GM23338 (cell line): Measurements from ENCODE around the gene CD40. TPM values are rescaled to one million over a fixed set of nuclear protein-coding genes. Genes with fewer than 3 reads are reported as not detected.

Experiments used
- ATAC-seq: fragments of 200-7000 bp; cut with Tn5 transposase; 3 replicates; pipeline ENCODE4 v1.9.1; 2020
- DNase-seq: peaks from one replicate; pipeline ENCODE4 v3.0.0-alpha.2; 2015; ENCODE audit warnings: low spot score
- H2AFZ ChIP-seq: fragments of 200-600 bp; sonication (generic); 2 replicates; pipeline ENCODE4 v1.8.0; 2016; ENCODE audit warnings: antibody characterized with exemption, mild to moderate bottlenecking, moderate library complexity
- H3F3A ChIP-seq: fragments of 200-600 bp; sonication (generic); replicated peaks from 2 replicates; pipeline ENCODE4 v1.8.0; 2017; ENCODE audit warnings: antibody characterized with exemption, mixed run types, low read depth
- H3K27ac ChIP-seq: fragments of 200-600 bp; sonication (generic); 2 replicates; pipeline ENCODE4 v1.6.1; 2016; ENCODE audit warnings: low read depth
- H3K27me3 ChIP-seq: fragments of 200-600 bp; sonication (generic); 2 replicates; pipeline ENCODE4 v1.8.0; 2016; ENCODE audit warnings: mild to moderate bottlenecking, mixed run types, moderate library complexity; ENCODE audit not compliant: insufficient read depth
- H3K36me3 ChIP-seq: fragments of 200-600 bp; sonication (generic); 2 replicates; pipeline ENCODE4 v1.8.0; 2016; ENCODE audit warnings: mild to moderate bottlenecking; ENCODE audit not compliant: insufficient read depth
- H3K4me1 ChIP-seq: fragments of 200-600 bp; sonication (generic); 2 replicates; pipeline ENCODE4 v1.8.0; 2016; ENCODE audit warnings: mild to moderate bottlenecking, moderate library complexity; ENCODE audit not compliant: insufficient read depth
- H3K4me2 ChIP-seq: fragments of 200-600 bp; sonication (generic); 2 replicates; pipeline ENCODE4 v1.7.1; 2017; ENCODE audit warnings: mixed run types
- H3K4me3 ChIP-seq: fragments of 200-600 bp; sonication (generic); 2 replicates; pipeline ENCODE4 v1.6.1; 2016; ENCODE audit warnings: mixed run types
- H3K79me2 ChIP-seq: fragments of 200-600 bp; sonication (generic); replicated peaks from 2 replicates; pipeline ENCODE4 v1.8.0; 2017; ENCODE audit warnings: mild to moderate bottlenecking; ENCODE audit not compliant: insufficient read depth
- H3K9me2 ChIP-seq: fragments of 200-600 bp; sonication (generic); 2 replicates; pipeline ENCODE4 v1.8.0; 2017; ENCODE audit not compliant: insufficient read depth
- H4K20me1 ChIP-seq: fragments of 200-600 bp; sonication (generic); replicated peaks from 2 replicates; pipeline ENCODE4 v1.8.0; 2017; ENCODE audit warnings: mild to moderate bottlenecking; ENCODE audit not compliant: insufficient read depth
- H3K27ac Mint-ChIP-seq: 2 replicates; pipeline ENCODE4 v1.8.0; 2020; ENCODE audit warnings: inconsistent platforms, mild to moderate bottlenecking, moderate library complexity, mixed read lengths
- H3K27me3 Mint-ChIP-seq: 3 replicates; pipeline ENCODE4 v1.8.0; 2022; ENCODE audit warnings: low read depth, mild to moderate bottlenecking, moderate library complexity, mixed read lengths, inconsistent platforms; ENCODE audit not compliant: insufficient read depth, poor library complexity
- H3K36me3 Mint-ChIP-seq: 3 replicates; pipeline ENCODE4 v1.8.0; 2021; ENCODE audit warnings: low read depth, mild to moderate bottlenecking, inconsistent platforms, moderate library complexity, mixed read lengths
- H3K4me1 Mint-ChIP-seq: 3 replicates; pipeline ENCODE4 v1.8.0; 2020; ENCODE audit warnings: mild to moderate bottlenecking, inconsistent platforms, mixed read lengths
- H3K4me3 Mint-ChIP-seq: 3 replicates; pipeline ENCODE4 v1.8.0; 2021; ENCODE audit warnings: moderate library complexity, mild to moderate bottlenecking, inconsistent platforms, mixed read lengths
- H3K9me3 Mint-ChIP-seq: 3 replicates; pipeline ENCODE4 v1.8.0; 2020; ENCODE audit warnings: moderate library complexity, mild to moderate bottlenecking, inconsistent platforms, mixed read lengths
- CREB1 ChIP-seq: fragments of 250-450 bp; sonication (Bioruptor Pico); IDR thresholded peaks from 2 replicates; pipeline ENCODE4 v1.5.0; 2020; ENCODE audit warnings: low read depth, mild to moderate bottlenecking, moderate library complexity
- EZH2 ChIP-seq: fragments of 200-600 bp; sonication (generic); IDR thresholded peaks from one replicate; pipeline ENCODE4 v1.8.0; 2017; ENCODE audit warnings: antibody characterized with exemption, mild to moderate bottlenecking, low read depth; ENCODE audit not compliant: unreplicated experiment
- EZH2phosphoT487 ChIP-seq: fragments of 200-600 bp; sonication (generic); IDR thresholded peaks from one replicate; pipeline ENCODE4 v1.8.1; 2018; ENCODE audit warnings: antibody characterized with exemption; ENCODE audit not compliant: unreplicated experiment
- JUNB ChIP-seq: IDR thresholded peaks from one replicate; pipeline ENCODE4 v1.6.1; 2016; ENCODE audit warnings: antibody characterized with exemption; ENCODE audit not compliant: unreplicated experiment
- NANOG ChIP-seq: IDR thresholded peaks from 2 replicates; pipeline ENCODE4 v1.6.1; 2016; ENCODE audit warnings: antibody characterized with exemption, borderline replicate concordance
- POLR2AphosphoS5 ChIP-seq: IDR thresholded peaks from 2 replicates; pipeline ENCODE4 v1.6.1; 2016; ENCODE audit warnings: antibody characterized with exemption, low read depth
- STAT1 ChIP-seq: IDR thresholded peaks from one replicate; pipeline ENCODE4 v1.6.1; 2016; ENCODE audit warnings: antibody characterized with exemption; ENCODE audit not compliant: unreplicated experiment
- ZNF114 ChIP-seq: fragments of 250-450 bp; sonication (Bioruptor Pico); IDR thresholded peaks from 2 replicates; pipeline ENCODE4 v1.5.0; 2020; ENCODE audit warnings: mild to moderate bottlenecking, moderate library complexity
- ZNF331 ChIP-seq: fragments of 250-450 bp; sonication (Bioruptor Pico); IDR thresholded peaks from 2 replicates; pipeline ENCODE4 v1.5.0; 2020; ENCODE audit warnings: low read depth, mild to moderate bottlenecking, moderate library complexity
- polyA plus RNA-seq: library from polyadenylated mRNA; unstranded; fragments of >200 nt; fragmentation: Nextera tagmentation; extraction: Ambion mirVana; gene quantifications from 2 replicates; pipeline ENCODE4 v1.2.1, GENCODE V29; 2016
- total RNA-seq: library from RNA; depleted of rRNA; stranded (reverse); fragments of >200 nt; shearing (Covaris generic); gene quantifications from 2 replicates; pipeline ENCODE4 v1.2.3, GENCODE V29; 2014
- TF ChIP-seq, protein P1 (sequence below), 2 experiments: fragments of 200-600 bp in 1 of 2; sonication (generic) in 1 of 2; conservative IDR thresholded peaks; 2 replicates each; pipeline versions ENCODE4 v1.5.1 to v1.6.1; 2016 to 2017; ENCODE audit warnings: antibody characterized with exemption in 2 of 2, low read depth in 2 of 2, mild to moderate bottlenecking in 2 of 2, moderate library complexity in 1 of 2
- TF ChIP-seq, protein P2 (sequence below): fragments of 250-450 bp; sonication (Bioruptor Pico); IDR thresholded peaks from 2 replicates; pipeline ENCODE4 v1.5.0; 2020; ENCODE audit warnings: mild to moderate bottlenecking, moderate library complexity
- TF ChIP-seq, protein P3 (sequence below): IDR thresholded peaks from 2 replicates; pipeline ENCODE4 v1.6.1; 2016; ENCODE audit warnings: antibody characterized with exemption
- TF ChIP-seq, protein P4 (sequence below): IDR thresholded peaks from one replicate; pipeline ENCODE4 v1.6.1; 2018; ENCODE audit warnings: antibody characterized with exemption; ENCODE audit not compliant: unreplicated experiment

CD40 gene
- total and polyA plus RNA-seq, 2 experiments from 2014 or later, result 15.4 to 18.9 TPM

DNA sequence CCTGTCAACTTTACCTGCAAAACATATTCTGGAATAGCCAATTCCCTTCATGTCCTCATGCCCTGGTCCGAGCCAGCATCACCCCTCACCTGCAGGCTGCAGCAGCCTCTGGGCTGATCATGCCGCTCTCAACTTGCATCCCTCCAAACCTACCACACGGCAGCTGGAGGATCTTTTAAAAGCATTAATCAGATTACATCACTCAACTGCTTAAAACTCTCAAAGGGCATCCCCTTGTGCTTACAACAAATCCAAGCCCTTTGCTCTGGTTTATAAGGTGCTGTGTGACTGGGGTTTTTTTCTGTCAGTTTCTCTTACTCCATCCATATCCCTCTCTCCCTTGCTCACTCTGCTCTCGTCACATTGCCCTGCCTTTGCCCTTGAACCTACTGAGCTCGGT, 24.0 kb downstream of the CD40 start:
- Histone ChIP-seq H3K4me1 (peaks cover 4% of the 10 kb centered on the region; the same call in 1 of the 2 replicates), H3K27ac (no peak overlapping the region), H3K79me2 (no peaks in the 10 kb centered on the region), H2AFZ (no peak overlapping the region), H3F3A (no peaks in the 10 kb centered on the region), H4K20me1 (no peaks in the 10 kb centered on the region), H3K9me2 (no peaks in the 10 kb centered on the region), H3K27me3 (no peaks in the 10 kb centered on the region), H3K4me2 (no peak overlapping the region), H3K4me3 (no peak overlapping the region), H3K36me3 (no peaks in the 10 kb centered on the region)
- Mint-ChIP-seq H3K4me3 (no peak overlapping the region), H3K36me3 (no peaks in the 10 kb centered on the region), H3K4me1 (peaks cover 23% of the 10 kb centered on the region), H3K9me3 (no peaks in the 10 kb centered on the region), H3K27ac (no peak overlapping the region), H3K27me3 (peaks cover 2% of the 10 kb centered on the region)
- TF ChIP-seq STAT1 (no peak), EZH2phosphoT487 (no peak), CREB1 (CRISPR knock-in tag) (no peak), ZNF331 (CRISPR knock-in tag) (no peak), POLR2AphosphoS5 (no peak), JUNB (no peak), EZH2 (no peak), NANOG (no peak), ZNF114 (CRISPR knock-in tag) (no peak)
- TF ChIP-seq, protein P1, sequence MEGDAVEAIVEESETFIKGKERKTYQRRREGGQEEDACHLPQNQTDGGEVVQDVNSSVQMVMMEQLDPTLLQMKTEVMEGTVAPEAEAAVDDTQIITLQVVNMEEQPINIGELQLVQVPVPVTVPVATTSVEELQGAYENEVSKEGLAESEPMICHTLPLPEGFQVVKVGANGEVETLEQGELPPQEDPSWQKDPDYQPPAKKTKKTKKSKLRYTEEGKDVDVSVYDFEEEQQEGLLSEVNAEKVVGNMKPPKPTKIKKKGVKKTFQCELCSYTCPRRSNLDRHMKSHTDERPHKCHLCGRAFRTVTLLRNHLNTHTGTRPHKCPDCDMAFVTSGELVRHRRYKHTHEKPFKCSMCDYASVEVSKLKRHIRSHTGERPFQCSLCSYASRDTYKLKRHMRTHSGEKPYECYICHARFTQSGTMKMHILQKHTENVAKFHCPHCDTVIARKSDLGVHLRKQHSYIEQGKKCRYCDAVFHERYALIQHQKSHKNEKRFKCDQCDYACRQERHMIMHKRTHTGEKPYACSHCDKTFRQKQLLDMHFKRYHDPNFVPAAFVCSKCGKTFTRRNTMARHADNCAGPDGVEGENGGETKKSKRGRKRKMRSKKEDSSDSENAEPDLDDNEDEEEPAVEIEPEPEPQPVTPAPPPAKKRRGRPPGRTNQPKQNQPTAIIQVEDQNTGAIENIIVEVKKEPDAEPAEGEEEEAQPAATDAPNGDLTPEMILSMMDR (conservative IDR thresholded peaks at IDR 0.05; ENCODE audit: low read depth in 2 of 2), result no peak
- TF ChIP-seq, protein P2, sequence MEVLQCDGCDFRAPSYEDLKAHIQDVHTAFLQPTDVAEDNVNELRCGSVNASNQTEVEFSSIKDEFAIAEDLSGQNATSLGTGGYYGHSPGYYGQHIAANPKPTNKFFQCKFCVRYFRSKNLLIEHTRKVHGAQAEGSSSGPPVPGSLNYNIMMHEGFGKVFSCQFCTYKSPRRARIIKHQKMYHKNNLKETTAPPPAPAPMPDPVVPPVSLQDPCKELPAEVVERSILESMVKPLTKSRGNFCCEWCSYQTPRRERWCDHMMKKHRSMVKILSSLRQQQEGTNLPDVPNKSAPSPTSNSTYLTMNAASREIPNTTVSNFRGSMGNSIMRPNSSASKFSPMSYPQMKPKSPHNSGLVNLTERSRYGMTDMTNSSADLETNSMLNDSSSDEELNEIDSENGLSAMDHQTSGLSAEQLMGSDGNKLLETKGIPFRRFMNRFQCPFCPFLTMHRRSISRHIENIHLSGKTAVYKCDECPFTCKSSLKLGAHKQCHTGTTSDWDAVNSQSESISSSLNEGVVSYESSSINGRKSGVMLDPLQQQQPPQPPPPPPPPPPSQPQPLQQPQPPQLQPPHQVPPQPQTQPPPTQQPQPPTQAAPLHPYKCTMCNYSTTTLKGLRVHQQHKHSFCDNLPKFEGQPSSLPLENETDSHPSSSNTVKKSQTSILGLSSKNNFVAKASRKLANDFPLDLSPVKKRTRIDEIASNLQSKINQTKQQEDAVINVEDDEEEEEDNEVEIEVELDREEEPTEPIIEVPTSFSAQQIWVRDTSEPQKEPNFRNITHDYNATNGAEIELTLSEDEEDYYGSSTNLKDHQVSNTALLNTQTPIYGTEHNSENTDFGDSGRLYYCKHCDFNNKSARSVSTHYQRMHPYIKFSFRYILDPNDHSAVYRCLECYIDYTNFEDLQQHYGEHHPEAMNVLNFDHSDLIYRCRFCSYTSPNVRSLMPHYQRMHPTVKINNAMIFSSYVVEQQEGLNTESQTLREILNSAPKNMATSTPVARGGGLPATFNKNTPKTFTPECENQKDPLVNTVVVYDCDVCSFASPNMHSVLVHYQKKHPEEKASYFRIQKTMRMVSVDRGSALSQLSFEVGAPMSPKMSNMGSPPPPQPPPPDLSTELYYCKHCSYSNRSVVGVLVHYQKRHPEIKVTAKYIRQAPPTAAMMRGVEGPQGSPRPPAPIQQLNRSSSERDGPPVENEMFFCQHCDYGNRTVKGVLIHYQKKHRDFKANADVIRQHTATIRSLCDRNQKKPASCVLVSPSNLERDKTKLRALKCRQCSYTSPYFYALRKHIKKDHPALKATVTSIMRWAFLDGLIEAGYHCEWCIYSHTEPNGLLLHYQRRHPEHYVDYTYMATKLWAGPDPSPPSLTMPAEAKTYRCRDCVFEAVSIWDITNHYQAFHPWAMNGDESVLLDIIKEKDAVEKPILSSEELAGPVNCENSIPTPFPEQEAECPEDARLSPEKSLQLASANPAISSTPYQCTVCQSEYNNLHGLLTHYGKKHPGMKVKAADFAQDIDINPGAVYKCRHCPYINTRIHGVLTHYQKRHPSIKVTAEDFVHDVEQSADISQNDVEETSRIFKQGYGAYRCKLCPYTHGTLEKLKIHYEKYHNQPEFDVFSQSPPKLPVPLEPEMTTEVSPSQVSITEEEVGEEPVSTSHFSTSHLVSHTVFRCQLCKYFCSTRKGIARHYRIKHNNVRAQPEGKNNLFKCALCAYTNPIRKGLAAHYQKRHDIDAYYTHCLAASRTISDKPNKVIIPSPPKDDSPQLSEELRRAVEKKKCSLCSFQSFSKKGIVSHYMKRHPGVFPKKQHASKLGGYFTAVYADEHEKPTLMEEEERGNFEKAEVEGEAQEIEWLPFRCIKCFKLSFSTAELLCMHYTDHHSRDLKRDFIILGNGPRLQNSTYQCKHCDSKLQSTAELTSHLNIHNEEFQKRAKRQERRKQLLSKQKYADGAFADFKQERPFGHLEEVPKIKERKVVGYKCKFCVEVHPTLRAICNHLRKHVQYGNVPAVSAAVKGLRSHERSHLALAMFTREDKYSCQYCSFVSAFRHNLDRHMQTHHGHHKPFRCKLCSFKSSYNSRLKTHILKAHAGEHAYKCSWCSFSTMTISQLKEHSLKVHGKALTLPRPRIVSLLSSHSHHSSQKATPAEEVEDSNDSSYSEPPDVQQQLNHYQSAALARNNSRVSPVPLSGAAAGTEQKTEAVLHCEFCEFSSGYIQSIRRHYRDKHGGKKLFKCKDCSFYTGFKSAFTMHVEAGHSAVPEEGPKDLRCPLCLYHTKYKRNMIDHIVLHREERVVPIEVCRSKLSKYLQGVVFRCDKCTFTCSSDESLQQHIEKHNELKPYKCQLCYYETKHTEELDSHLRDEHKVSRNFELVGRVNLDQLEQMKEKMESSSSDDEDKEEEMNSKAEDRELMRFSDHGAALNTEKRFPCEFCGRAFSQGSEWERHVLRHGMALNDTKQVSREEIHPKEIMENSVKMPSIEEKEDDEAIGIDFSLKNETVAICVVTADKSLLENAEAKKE, result no peak
- TF ChIP-seq, protein P3, sequence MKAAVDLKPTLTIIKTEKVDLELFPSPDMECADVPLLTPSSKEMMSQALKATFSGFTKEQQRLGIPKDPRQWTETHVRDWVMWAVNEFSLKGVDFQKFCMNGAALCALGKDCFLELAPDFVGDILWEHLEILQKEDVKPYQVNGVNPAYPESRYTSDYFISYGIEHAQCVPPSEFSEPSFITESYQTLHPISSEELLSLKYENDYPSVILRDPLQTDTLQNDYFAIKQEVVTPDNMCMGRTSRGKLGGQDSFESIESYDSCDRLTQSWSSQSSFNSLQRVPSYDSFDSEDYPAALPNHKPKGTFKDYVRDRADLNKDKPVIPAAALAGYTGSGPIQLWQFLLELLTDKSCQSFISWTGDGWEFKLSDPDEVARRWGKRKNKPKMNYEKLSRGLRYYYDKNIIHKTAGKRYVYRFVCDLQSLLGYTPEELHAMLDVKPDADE, result no peak
- TF ChIP-seq, protein P4, sequence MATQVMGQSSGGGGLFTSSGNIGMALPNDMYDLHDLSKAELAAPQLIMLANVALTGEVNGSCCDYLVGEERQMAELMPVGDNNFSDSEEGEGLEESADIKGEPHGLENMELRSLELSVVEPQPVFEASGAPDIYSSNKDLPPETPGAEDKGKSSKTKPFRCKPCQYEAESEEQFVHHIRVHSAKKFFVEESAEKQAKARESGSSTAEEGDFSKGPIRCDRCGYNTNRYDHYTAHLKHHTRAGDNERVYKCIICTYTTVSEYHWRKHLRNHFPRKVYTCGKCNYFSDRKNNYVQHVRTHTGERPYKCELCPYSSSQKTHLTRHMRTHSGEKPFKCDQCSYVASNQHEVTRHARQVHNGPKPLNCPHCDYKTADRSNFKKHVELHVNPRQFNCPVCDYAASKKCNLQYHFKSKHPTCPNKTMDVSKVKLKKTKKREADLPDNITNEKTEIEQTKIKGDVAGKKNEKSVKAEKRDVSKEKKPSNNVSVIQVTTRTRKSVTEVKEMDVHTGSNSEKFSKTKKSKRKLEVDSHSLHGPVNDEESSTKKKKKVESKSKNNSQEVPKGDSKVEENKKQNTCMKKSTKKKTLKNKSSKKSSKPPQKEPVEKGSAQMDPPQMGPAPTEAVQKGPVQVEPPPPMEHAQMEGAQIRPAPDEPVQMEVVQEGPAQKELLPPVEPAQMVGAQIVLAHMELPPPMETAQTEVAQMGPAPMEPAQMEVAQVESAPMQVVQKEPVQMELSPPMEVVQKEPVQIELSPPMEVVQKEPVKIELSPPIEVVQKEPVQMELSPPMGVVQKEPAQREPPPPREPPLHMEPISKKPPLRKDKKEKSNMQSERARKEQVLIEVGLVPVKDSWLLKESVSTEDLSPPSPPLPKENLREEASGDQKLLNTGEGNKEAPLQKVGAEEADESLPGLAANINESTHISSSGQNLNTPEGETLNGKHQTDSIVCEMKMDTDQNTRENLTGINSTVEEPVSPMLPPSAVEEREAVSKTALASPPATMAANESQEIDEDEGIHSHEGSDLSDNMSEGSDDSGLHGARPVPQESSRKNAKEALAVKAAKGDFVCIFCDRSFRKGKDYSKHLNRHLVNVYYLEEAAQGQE, result no peak
- DNase-seq (no peak), ATAC-seq (no peak)
